CD4-positive, alpha-beta T cell treated with Interleukin-17A for 1 hour (primary cell): ENCODE measurements around the gene ARPC4.
"Not testable (repeated sequence)": the region's sequence is repeated elsewhere in the genome, so short reads cannot be mapped to it uniquely, and the experiment has no call there.

ENCODE experiments used
- DNase-seq: peaks from one replicate; pipeline ENCODE4 v3.0.0-alpha.2; 2020

Gene ARPC4

DNA sequence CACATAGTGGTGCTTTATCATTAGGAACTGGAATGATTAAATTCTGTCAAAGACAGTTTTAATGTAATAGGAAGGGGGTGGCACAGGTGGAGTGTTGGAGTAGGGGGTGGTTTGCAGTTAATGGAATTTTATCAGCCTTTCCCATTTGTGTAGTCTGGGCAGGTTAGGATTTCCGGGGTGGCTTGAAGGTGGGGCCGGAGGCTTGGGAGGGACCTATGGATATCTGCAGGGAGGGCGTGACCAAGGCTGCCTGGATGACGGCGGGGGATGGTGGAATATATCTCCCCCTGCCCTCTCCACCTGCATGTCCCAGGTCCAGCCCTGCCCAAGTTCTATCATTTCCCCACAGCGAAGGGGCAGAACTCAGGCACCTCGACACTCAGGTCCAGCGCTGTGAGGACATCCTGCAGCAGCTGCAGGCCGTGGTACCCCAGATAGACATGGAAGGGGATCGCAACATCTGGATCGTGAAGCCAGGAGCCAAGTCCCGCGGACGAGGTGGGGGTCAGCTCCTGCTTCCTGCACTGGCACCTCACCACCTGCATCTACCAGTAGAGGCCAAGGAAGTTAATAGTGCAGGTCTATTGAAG is 32.7 kb downstream of the ARPC4 start:
- DNase-seq, result no peak

GRCh38 chr3:9826815-9827573 is 34.1 kb downstream of the ARPC4 start:
- peak; percentile 36 for DNase-seq

DNA sequence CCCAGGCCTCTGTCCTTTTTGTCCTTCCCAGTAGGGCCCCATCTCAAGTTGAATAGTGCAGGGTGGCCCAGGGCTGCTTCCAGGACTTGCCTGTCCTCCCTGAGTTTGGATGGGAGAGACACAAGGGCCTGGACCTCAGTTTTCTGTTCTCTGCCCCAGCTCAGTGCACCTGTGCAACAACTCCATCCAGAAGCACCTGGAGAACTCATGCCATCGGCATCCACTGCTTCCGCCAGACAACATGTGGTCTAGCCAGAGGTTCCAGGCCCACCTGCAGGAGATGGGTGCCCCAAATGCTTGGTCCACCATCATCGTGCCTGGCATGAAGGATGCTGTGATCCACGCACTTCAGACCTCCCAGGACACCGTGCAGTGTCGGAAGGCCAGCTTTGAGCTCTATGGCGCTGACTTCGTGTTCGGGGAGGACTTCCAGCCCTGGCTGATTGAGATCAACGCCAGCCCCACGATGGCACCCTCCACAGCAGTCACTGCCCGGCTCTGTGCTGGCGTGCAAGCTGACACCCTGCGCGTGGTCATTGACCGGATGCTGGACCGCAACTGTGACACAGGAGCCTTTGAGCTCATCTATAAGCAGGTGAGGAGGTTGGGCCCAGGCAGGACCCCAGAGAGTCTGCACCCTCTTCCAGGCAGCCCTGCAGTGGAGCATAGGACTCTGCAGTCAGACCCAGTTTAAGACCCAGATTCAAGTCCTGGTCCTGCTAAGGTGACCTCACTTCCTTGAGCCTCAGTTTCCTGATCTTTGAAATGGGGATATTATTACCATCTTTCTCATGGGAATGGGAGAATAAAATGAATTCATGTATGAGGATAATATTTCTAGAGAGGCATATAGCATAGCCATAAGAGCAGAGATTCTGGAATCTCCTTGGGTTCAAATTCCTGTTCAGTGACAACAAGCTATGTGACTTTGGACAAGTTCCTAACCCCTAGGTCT is 36.2 kb downstream of the ARPC4 start:
- no peak for DNase-seq

- DNase-seq, result no peak
Observed at GRCh38 chr3:9831253-9831652, 38.4 kb downstream of the ARPC4 start.

DNA sequence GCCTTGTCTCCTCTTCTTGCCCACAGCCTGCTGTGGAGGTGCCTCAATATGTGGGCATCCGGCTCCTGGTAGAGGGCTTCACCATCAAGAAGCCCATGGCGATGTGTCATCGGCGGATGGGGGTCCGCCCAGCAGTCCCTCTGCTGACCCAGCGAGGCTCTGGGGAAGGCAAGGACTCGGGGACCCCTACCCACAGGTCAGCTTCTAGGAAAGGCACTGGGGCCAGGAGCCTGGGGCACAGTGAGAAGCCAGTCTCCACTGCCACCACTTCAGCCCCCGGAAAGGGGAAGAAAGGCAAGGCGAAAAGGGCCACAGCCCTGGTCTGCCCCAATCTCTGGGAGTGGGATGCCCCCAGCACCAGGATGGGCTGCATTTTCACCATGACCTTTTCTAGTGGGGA is 40.2 kb downstream of the ARPC4 start:
- no peak for DNase-seq

DNA sequence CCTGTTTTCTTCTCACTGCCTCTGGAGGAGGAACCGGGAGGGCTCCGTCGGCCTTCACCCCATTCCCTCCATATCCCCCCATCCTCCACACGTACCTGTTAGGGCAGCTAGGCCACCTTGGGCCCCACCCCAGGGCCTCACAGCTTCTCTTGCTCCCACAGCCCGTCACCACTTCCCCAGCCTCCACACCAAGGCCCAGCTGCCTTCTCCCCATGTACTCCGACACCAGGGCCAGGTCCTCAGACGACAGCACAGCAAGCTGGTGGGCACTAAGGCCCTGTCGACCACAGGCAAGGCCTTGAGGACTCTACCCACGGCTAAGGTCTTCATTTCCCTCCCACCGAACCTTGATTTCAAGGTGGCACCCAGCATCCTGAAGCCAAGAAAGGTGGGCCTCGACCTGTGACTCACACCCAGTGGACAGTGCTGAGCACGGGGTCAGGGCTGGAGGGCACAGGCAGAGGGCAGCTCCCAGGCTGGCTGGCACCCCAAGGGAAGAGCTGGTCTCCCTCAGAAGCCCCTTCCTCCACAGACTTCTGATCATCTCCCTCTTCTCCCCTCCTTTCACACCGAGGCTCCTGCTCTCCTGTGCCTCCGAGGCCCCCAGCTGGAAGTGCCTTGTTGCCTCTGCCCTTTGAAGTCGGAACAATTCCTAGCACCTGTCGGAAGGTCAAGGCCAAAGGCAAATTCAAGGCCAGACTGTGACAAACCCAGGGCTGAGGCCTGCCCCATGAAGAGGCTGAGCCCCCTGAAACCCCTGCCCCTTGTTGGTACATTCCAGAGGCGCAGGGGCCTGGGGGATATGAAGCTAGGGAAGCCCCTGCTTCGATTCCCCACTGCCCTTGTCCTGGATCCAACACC is 41.9 kb downstream of the ARPC4 start:
- no peak for DNase-seq

GRCh38 chr3:9837701-9838582 is 45.1 kb downstream of the ARPC4 start:
- no peak for DNase-seq

DNA sequence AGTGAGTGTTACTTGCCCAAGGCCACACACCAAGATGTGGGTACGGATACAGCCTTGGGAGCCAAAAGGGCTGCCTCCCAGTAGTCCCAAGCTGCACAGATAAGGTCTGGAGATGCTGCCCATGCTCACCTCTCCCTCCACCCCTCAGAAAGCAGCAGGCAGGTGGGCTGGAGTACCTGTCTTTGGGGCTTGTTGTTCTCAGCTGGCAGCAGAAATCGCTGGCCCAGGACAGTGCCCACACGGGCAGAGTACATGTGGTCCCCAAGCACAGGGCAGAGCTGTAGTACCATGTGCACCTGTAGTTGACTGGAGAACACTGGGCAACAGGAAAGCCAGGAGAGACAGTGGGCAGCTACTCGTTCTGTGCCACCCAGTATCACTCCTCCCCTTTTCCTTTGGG is 46.0 kb downstream of the ARPC4 start:
- DNase-seq, result no peak

GRCh38 chr3:9841015-9841414 is 48.1 kb downstream of the ARPC4 start:
- no peak for DNase-seq

DNA sequence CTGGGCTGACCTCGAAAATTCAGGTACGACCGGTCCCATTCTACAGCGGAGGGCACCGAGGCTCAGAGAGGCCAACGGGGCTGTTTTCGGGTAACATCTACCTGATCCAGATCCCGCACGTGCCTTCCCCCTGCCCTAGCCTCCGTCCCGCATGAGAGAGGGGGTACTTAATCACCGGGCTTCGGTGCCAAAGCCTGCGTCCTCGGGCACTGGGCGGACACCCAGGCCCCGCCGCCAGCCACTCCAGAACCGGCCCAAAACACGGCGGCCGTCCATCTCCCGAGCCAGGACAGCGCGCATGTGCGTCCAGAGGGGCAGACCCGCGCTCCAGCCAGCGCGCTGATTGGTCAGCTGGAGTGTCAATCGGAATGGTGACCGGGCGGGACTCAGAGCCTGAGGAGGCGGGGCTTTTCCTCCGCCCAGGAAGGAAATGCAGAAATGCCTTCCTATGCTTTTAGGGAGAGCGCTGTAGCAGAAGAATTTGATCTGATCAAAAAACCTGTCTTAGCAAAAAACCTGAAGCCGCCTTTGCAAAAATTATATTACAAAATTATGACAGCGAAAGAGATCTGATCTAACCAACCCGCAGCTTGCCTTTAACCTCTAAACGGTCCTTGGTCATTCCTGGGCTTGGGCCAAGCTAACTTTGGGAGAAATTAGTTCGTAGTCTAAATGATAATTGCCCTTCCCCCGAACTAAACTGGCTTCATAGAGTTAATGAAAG is 51.0 kb downstream of the ARPC4 start, which contains the start of gene RPUSD3:
RPUSD3 (minus strand) TSS at position 294 of the 724 bp plus-strand sequence; CDS start at position 276, 18 bp downstream.
- peak; percentile 96 for DNase-seq

GRCh38 chr3:9846231-9846630 is 53.3 kb downstream of the ARPC4 start:
- no peak for DNase-seq

DNA sequence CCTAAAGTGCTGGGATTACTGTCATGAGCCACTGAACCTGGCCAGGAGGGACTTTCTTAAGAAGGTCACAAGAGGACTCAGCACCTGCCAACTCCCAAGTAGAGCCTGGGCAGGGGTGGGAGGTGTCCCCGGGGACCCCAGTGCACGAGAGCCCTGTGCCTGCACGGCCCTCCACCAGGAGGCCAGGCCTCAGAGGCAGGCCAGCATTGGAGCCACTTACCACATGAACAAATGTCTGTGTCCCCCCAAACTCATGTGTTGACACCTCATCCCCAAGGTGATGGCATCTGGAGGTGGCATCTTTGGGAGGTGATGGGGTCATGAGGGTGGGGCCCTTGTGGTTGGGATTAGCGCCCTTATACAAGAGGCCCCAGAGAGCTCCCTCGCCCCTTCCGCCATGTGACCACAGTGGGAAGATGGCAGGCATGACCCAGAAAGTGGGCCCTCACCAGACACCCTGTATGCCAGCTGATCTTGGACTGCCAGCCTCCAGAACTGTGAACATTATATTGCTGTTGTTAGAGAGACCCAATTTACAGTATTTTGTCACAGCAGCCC is 54.1 kb downstream of the ARPC4 start:
- no peak for DNase-seq

DNA sequence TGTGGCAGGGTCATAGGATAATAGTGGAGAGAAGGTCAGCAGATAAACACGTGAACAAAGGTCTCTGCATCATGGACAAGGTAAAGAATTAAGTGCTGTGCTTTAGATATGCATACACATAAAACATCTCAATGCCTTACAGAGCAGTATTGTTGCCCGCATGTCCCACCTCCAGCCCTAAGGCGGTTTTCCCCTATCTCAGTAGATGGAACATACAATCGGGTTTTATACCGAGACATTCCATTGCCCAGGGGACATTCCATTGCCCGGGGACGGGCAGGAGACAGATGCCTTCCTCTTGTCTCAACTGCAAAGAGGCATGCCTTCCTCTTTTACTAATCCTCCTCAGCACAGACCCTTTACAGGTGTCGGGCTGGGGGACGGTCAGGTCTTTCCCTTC is 55.0 kb downstream of the ARPC4 start:
- DNase-seq, result not testable (repeated sequence)

GRCh38 chr3:9848860-9849259 is 56.0 kb downstream of the ARPC4 start:
- DNase-seq, result peak; percentile 64

DNA sequence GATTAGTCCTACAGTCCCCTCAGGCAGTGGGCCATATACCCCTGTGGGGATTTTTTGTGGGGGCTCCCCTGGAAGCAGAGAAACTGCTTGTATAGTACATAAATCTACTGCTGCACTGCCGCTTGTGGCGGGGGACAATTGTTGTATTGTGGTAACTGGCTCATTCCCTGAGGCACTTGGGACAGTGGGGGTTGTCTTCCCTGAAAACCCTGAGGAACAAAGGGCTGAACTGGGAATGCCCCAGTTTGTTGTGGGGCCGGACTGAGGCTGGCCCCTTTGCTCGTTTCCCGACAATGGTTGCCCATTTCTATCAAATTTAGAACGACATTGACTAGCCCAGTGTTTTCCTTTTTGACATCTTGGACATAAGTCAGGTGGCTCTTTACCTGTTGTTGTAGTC is 58.5 kb downstream of the ARPC4 start:
- DNase-seq, result not testable (repeated sequence)

DNA sequence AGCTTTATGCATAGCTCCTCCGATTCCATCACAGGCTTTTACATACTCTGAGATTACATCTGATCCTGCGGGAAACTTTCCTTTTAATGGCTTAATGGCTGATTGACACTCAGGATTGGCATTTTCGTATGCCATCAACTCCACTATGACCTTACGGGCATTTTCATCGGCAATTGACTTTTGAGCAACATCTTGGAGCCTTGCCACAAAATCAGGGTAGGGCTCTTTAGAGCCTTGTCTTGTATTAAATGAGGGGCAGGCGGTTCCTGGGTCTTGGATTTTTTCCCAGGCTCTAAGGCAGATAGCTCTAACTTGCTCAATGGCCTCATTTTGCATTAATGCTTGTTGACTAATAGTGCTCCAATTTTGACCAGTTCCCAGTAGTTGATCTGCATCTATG is 59.0 kb downstream of the ARPC4 start:
- DNase-seq, result not testable (repeated sequence)

DNA sequence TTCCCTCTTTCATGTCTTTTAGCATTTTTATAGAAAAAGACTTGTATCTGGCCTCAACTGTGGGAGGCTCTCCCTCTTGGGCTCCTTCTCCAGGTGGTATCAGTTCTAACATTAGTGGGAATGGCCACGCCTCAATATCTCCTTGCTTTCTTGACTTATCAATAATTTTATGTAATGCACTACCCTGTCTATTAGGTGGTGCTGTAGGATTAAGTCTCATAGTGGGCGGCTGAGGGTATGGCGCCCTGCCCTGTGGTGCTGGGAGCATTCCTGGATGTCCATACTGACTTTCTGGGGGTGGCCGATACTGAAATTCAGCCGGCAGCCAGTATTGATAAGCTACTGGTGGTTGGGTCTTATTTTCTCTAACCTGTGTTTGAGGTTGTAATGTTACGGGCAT is 59.6 kb downstream of the ARPC4 start:
- no peak for DNase-seq

GRCh38 chr3:9854291-9854940 is 61.5 kb downstream of the ARPC4 start:
- not testable (repeated sequence) for DNase-seq

- no peak for DNase-seq
Observed at GRCh38 chr3:9855594-9855993, 62.7 kb downstream of the ARPC4 start.
